Measurements from ENCODE around the gene STOML1. TPM values are rescaled to one million over a fixed set of nuclear protein-coding genes. Genes with fewer than 3 reads are reported as not detected.
A peak's percentile ranks its signal among the peaks of the same experiment; 100 is the strongest.

The STOML1 gene, protein sequence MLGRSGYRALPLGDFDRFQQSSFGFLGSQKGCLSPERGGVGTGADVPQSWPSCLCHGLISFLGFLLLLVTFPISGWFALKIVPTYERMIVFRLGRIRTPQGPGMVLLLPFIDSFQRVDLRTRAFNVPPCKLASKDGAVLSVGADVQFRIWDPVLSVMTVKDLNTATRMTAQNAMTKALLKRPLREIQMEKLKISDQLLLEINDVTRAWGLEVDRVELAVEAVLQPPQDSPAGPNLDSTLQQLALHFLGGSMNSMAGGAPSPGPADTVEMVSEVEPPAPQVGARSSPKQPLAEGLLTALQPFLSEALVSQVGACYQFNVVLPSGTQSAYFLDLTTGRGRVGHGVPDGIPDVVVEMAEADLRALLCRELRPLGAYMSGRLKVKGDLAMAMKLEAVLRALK
- 21.1 and 22.4 TPM in 2 replicates for total RNA-seq (2014; rRNA removed; shearing (Covaris generic))

DNA sequence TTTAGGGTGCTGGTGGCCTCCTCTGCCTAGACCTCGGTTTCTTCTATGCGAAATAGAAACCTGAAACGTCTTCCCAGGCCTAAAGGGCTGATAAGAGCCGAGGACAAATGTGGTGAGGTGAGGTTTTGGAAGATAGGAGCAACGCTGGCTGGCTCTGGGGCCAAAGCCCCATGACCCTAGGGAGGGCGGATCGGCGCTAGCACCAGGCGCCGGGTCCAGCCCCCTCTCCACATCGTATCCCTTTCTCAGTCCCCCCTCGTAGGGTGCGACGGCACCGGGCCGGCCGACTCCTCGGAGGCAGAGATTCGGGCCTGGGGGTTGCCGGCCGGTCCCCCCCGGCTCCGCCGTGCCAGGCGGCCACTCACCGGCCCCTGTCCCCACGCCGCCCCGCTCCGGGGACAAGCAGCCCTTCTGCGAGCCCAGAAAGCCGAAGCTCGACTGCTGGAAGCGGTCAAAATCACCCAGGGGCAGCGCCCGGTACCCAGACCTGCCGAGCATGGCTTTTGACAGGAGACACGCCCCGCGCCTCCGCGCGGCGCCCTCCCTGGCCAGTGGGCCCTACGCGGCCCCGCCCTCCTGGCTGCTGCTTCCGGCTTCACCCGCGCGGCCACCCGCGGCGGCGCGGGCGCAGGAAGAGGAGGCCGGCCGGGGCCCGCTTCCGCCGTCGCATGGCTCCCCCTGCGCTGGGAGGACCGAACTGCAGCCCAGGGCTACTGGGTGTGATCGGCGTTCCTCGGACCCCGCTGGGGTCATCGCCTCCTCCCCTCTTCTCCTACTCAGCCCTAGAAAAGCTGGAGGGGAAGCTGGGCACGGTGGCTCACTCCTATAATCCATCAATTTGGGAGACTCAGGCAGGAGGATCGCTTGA lies at the start of gene STOML1:
Gene STOML1 (minus strand): TSS at position 570 of the 868 bp plus-strand sequence. CDS start 72 bp downstream, at position 498.
- Histone ChIP-seq H3K27me3 (replicated peaks) (no peaks in the 10 kb centered on the region), H3K4me1 (replicated peaks) (peaks cover 73% of the 10 kb centered on the region), H3K4me3 (peak within 1 kb of the TSS; percentile 67), H3K9me3 (replicated peaks) (no peaks in the 10 kb centered on the region), H3K36me3 (peaks cover 10% of the 10 kb centered on the region), H3K27ac (no peak within 1 kb of the TSS)
- DNase-seq (ENCODE audit: low read depth in 1 of 2, low spot score in 2 of 2), result peak; percentile 88 to 94

DNA sequence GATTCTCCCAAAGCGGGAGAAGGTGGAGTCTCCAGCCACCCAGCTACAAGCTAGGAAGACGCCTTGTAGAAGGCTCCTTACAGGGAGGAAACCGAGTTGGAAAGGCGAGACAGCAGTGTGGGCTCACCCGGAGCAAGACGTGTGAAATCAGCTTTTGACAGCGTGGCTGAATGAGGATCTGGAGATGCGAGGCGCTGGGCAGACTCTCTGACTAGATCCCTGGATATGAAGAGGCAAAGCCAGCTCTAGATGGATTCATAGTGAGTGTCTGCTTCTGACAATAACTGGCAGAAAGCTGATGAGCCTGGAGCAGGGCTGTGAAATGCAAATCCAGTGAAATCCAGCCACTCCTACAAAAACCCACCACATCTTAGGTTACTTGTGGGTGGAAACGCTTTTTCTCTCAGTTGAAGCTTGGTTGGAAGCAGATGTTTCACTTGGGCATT lies 49.2 kb upstream of the STOML1 start:
- DNase-seq (ENCODE audit: low read depth in 1 of 2, low spot score in 2 of 2), result no peak
- Histone ChIP-seq H3K27ac (peak overlapping the region; percentile 94), H3K4me3 (no peak overlapping the region), H3K4me1 (replicated peaks) (peaks cover 51% of the 10 kb centered on the region), H3K9me3 (replicated peaks) (peaks cover 7% of the 10 kb centered on the region; the same call in 1 of the 2 replicates), H3K27me3 (replicated peaks) (no peaks in the 10 kb centered on the region), H3K36me3 (peaks cover 30% of the 10 kb centered on the region)

GRCh38 chr15:74040109-74040850 lies 48.2 kb upstream of the STOML1 start:
- H3K36me3 ChIP-seq, result peaks cover 41% of the 10 kb centered on the region

GRCh38 chr15:74039656-74040010 lies 47.5 kb upstream of the STOML1 start:
- peaks cover 47% of the 10 kb centered on the region for H3K36me3 ChIP-seq
- H3K27me3 ChIP-seq (replicated peaks), result no peaks in the 10 kb centered on the region
- peaks cover 7% of the 10 kb centered on the region; the same call in 1 of the 2 replicates for H3K9me3 ChIP-seq (replicated peaks)
- peak overlapping the region; percentile 94 for H3K27ac ChIP-seq
- peak; percentile 63 to 77 for DNase-seq (ENCODE audit: low read depth in 1 of 2, low spot score in 2 of 2)
- no peak overlapping the region for H3K4me3 ChIP-seq
- peaks cover 51% of the 10 kb centered on the region for H3K4me1 ChIP-seq (replicated peaks)

More at GRCh38 chr15:74040109-74040850, 48.2 kb upstream of the STOML1 start:
- peak overlapping the region; percentile 94 for H3K27ac ChIP-seq
- peaks cover 7% of the 10 kb centered on the region; the same call in 1 of the 2 replicates for H3K9me3 ChIP-seq (replicated peaks)
- no peak overlapping the region for H3K4me3 ChIP-seq
- no peaks in the 10 kb centered on the region for H3K27me3 ChIP-seq (replicated peaks)
- peak; percentile 96 to 97 for DNase-seq (ENCODE audit: low read depth in 1 of 2, low spot score in 2 of 2)
- H3K4me1 ChIP-seq (replicated peaks), result peaks cover 51% of the 10 kb centered on the region

GRCh38 chr15:74038707-74039655 lies 46.9 kb upstream of the STOML1 start:
- H3K4me3 ChIP-seq, result no peak overlapping the region
- DNase-seq (ENCODE audit: low read depth in 1 of 2, low spot score in 2 of 2), result no peak
- H3K27me3 ChIP-seq (replicated peaks), result no peaks in the 10 kb centered on the region
- H3K9me3 ChIP-seq (replicated peaks), result peaks cover 7% of the 10 kb centered on the region; the same call in 1 of the 2 replicates
- H3K36me3 ChIP-seq, result peaks cover 54% of the 10 kb centered on the region
- peaks cover 51% of the 10 kb centered on the region for H3K4me1 ChIP-seq (replicated peaks)
- peak overlapping the region; percentile 94 for H3K27ac ChIP-seq

- Histone ChIP-seq H3K9me3 (replicated peaks) (peaks cover 7% of the 10 kb centered on the region; the same call in 1 of the 2 replicates), H3K4me3 (no peak overlapping the region), H3K4me1 (replicated peaks) (peaks cover 51% of the 10 kb centered on the region), H3K27me3 (replicated peaks) (no peaks in the 10 kb centered on the region), H3K36me3 (peaks cover 69% of the 10 kb centered on the region), H3K27ac (no peak overlapping the region)
- no peak for DNase-seq (ENCODE audit: low read depth in 1 of 2, low spot score in 2 of 2)
Measured at GRCh38 chr15:74037171-74038117, 45.3 kb upstream of the STOML1 start.

- Histone ChIP-seq H3K27me3 (replicated peaks) (no peaks in the 10 kb centered on the region), H3K9me3 (replicated peaks) (peaks cover 6% of the 10 kb centered on the region; the same call in 1 of the 2 replicates), H3K4me3 (no peak overlapping the region), H3K27ac (no peak overlapping the region), H3K36me3 (peaks cover 67% of the 10 kb centered on the region), H3K4me1 (replicated peaks) (peaks cover 45% of the 10 kb centered on the region)
- peak; percentile 42 to 65 for DNase-seq (ENCODE audit: low read depth in 1 of 2, low spot score in 2 of 2)
Measured at GRCh38 chr15:74036271-74037170, 44.4 kb upstream of the STOML1 start.

DNA sequence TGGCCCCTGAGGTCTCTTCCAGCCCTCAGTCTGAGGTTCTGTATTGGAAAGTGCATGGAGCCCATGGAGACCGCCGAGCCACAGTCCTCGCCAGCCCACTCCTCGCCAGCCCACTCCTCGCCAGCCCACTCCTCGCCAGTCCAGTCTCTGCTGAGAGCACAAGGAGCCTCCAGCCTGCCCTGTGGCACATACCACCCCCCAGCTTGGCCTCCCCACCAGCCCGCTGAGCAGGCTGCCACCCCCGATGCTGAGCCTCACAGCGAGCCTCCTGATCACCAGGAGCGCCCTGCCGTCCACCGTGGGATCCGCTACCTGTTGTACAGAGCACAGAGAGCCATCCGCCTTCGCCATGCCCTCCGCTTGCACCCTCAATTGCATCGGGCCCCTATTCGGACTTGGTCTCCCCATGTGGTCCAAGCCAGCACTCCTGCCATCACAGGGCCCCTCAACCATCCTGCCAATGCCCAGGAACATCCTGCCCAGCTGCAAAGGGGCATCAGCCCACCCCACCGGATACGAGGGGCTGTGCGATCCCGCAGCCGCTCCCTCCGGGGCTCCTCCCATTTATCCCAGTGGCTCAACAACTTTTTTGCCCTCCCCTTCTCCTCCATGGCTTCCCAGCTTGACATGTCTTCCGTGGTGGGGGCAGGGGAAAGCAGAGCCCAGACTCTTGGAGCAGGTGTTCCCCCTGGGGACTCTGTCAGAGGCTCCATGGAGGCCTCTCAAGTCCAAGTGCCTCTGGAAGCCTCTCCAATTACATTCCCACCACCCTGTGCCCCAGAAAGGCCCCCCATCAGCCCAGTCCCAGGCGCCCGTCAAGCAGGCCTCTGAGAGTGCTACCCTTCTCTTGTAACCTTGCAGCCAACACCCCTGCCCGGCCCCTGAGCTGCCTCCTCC lies 43.3 kb upstream of the STOML1 start:
- H3K36me3 ChIP-seq, result peaks cover 62% of the 10 kb centered on the region
- no peak overlapping the region for H3K4me3 ChIP-seq
- H3K4me1 ChIP-seq (replicated peaks), result peaks cover 35% of the 10 kb centered on the region
- no peak for DNase-seq (ENCODE audit: low read depth in 1 of 2, low spot score in 2 of 2)
- H3K27me3 ChIP-seq (replicated peaks), result no peaks in the 10 kb centered on the region
- H3K27ac ChIP-seq, result no peak overlapping the region
- H3K9me3 ChIP-seq (replicated peaks), result no peaks in the 10 kb centered on the region

DNA sequence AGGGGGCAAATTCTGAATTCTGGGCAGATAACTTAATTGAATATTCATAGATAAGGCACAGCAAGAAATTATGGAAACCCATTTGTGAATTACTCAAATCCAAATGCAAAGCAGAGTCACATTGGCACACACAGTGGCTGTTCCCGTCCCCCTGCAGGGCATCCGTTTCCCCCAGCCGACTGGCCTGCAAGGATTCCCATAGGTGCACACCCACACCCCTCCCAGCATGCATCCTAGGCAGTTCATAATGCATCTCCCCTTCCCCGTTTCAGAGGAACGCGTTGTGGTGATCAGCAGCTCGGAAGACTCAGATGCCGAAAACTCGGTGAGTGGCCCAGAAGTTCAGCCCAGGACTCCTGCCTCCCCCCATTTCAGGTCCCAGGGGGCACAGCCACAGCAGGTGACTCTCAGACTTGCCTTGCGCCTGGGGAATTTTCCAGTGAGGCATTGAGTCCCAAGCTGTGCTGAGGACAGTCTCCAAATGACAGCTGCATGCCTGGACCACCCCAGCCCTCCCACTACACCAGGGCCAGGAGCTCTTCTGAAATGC lies 42.2 kb upstream of the STOML1 start:
- Histone ChIP-seq H3K36me3 (peaks cover 73% of the 10 kb centered on the region), H3K27me3 (replicated peaks) (no peaks in the 10 kb centered on the region), H3K4me3 (no peak overlapping the region), H3K27ac (no peak overlapping the region), H3K4me1 (replicated peaks) (peaks cover 24% of the 10 kb centered on the region), H3K9me3 (replicated peaks) (no peaks in the 10 kb centered on the region)
- no peak for DNase-seq (ENCODE audit: low read depth in 1 of 2, low spot score in 2 of 2)

Measured in SJSA1 (cell line).